A549 (cell line): Measurements from ENCODE around the gene NCBP2. TPM values are rescaled to one million over a fixed set of nuclear protein-coding genes. Genes with fewer than 3 reads are reported as not detected.

Experiments
- ATAC-seq, 2 experiments: fragments of 200-7000 bp in 1 of 2; fragments of >200 bp in 1 of 2; cut with Nextera tagmentation in 1 of 2; cut with Tn5 transposase in 1 of 2; 3 replicates each; pipeline versions ENCODE4 v1.8.0 to v1.9.1; 2018 to 2020; ENCODE audit warnings: mild to moderate bottlenecking in 1 of 2, moderate library complexity in 1 of 2
- CTCF ChIA-PET: fragments of 300-600 bp; sonication (Branson Sonifier 250); formaldehyde crosslinking; extraction: SDS; loops from one replicate; lab custom pipeline; 2021; ENCODE audit warnings: antibody characterized with exemption, inconsistent platforms; lab: Yijun Ruan, JAX
- POLR2A ChIA-PET: fragments of 350-600 bp; formaldehyde crosslinking; extraction: SDS; loops from one replicate; lab custom pipeline; 2021; ENCODE audit warnings: antibody characterized with exemption, inconsistent platforms; lab: Yijun Ruan, JAX
- DNase-seq, 2 experiments: peaks; one replicate each; pipeline versions ENCODE4 v3.0.0 to v3.0.0-alpha.2; 2011 to 2016; ENCODE audit warnings: low read depth in 1 of 2, low spot score in 1 of 2
- FAIRE-seq: peaks from 2 replicates; lab custom pipeline; 2011; peaks lifted over from hg19 to GRCh38; lab: Jason Lieb, UNC
- H3K27ac ChIP-seq, 2 experiments: fragments of >200 bp; sonication (Bioruptor Twin); formaldehyde crosslinking; 3 replicates each; pipeline ENCODE4 v1.5.1; 2016 to 2017
- H3K4me1 ChIP-seq: fragments of >200 bp; sonication (Bioruptor Twin); formaldehyde crosslinking; 3 replicates; pipeline ENCODE4 v1.6.1; 2016
- H3K4me2 ChIP-seq: fragments of >200 bp; sonication (Bioruptor Twin); formaldehyde crosslinking; 3 replicates; pipeline ENCODE4 v1.6.1; 2016
- H3K4me3 ChIP-seq: fragments of >200 bp; sonication (Bioruptor Twin); formaldehyde crosslinking; 3 replicates; pipeline ENCODE4 v1.5.1; 2016
- H3K9me3 ChIP-seq: fragments of >200 bp; sonication (Bioruptor Twin); formaldehyde crosslinking; 3 replicates; pipeline ENCODE4 v1.6.1; 2016
- CBX8 ChIP-seq: fragments of 200-600 bp; sonication (generic); IDR thresholded peaks from 2 replicates; pipeline ENCODE4 v1.6.1; 2016
- EHF ChIP-seq: fragments of 250-450 bp; sonication (Bioruptor Pico); IDR thresholded peaks from 2 replicates; pipeline ENCODE4 v1.5.0; 2020; ENCODE audit warnings: mild to moderate bottlenecking
- HOXB13 ChIP-seq: fragments of 250-450 bp; sonication (Bioruptor Pico); IDR thresholded peaks from 2 replicates; pipeline ENCODE4 v1.5.0; 2020; ENCODE audit warnings: low read depth, mild to moderate bottlenecking, moderate library complexity
- JUN ChIP-seq, 2 experiments: fragments of >200 bp; sonication (Bioruptor Twin); formaldehyde crosslinking; IDR thresholded peaks; 2 replicates in 1 of 2; 3 replicates in 1 of 2; pipeline ENCODE4 v1.6.1; 2016 to 2017
- MAZ ChIP-seq: fragments of 150-350 bp; IDR thresholded peaks from 2 replicates; pipeline ENCODE4 v1.6.1; 2014; ENCODE audit warnings: antibody characterized with exemption, low read depth, low read length, borderline replicate concordance
- NFE2L2 ChIP-seq: fragments of 150-350 bp; conservative IDR thresholded peaks from 2 replicates; pipeline ENCODE4 v1.6.1; 2014; ENCODE audit warnings: low read length
- NPAS2 ChIP-seq: fragments of 250-450 bp; sonication (Bioruptor Pico); IDR thresholded peaks from 2 replicates; pipeline ENCODE4 v1.8.0; 2022; ENCODE audit warnings: mild to moderate bottlenecking, moderate library complexity, borderline replicate concordance
- POLR2A ChIP-seq: IDR thresholded peaks from 2 replicates; pipeline ENCODE4 v1.6.1; 2012; ENCODE audit warnings: mild to moderate bottlenecking, low read length
- RARB ChIP-seq: fragments of 250-450 bp; sonication (Bioruptor Pico); IDR thresholded peaks from 2 replicates; pipeline ENCODE4 v1.8.0; 2021; ENCODE audit warnings: mild to moderate bottlenecking, moderate library complexity
- TP53 ChIP-seq: fragments of 250-450 bp; sonication (Bioruptor Pico); IDR thresholded peaks from 2 replicates; pipeline ENCODE4 v1.5.0; 2021; ENCODE audit warnings: mild to moderate bottlenecking, moderate library complexity
- ZNF302 ChIP-seq: fragments of 250-450 bp; sonication (Bioruptor Pico); IDR thresholded peaks from 2 replicates; pipeline ENCODE4 v1.9.0; 2021; ENCODE audit warnings: inconsistent platforms, mild to moderate bottlenecking, moderate library complexity
- ZSCAN20 ChIP-seq: fragments of 250-450 bp; sonication (Bioruptor Pico); IDR thresholded peaks from 2 replicates; pipeline ENCODE4 v1.8.0; 2022; ENCODE audit warnings: mild to moderate bottlenecking, moderate library complexity
- WGBS: methylation state at CpG from one replicate; pipeline ENCODE4 v1.1.6; 2017; ENCODE audit errors: missing lambda C conversion rate; 5-methylcytosine and 5-hydroxymethylcytosine counted together
- polyA plus RNA-seq, 4 experiments: library from polyadenylated mRNA; depleted of rRNA in 3 of 4; stranded (reverse); fragments of >200 nt; fragmentation: RNase III in 1 of 4; extraction: RNeasy Plus Mini Kit Qiagen cat#74134 plus additional on column Dnase treatment in 1 of 4; gene quantifications; 2 replicates in 3 of 4; 3 replicates in 1 of 4; pipeline ENCODE4 v1.2.3, GENCODE V29; 2011 to 2017
- TF ChIP-seq, protein P1 (sequence below): IDR thresholded peaks from 2 replicates; pipeline ENCODE4 v1.6.1; 2012; ENCODE audit warnings: low read depth, borderline replicate concordance
- TF ChIP-seq, protein P2 (sequence below): fragments of 200-600 bp; sonication (generic); IDR thresholded peaks from 2 replicates; pipeline ENCODE4 v1.6.1; 2016; ENCODE audit warnings: antibody characterized with exemption, mild to moderate bottlenecking, moderate library complexity
- TF ChIP-seq, protein P3 (sequence below): fragments of 250-450 bp; sonication (Bioruptor Pico); IDR thresholded peaks from 2 replicates; pipeline ENCODE4 v1.5.0; 2021; ENCODE audit warnings: mild to moderate bottlenecking, moderate library complexity, borderline replicate concordance
- TF ChIP-seq, protein P4 (sequence below): IDR thresholded peaks from 2 replicates; pipeline ENCODE4 v1.6.1; 2012
- TF ChIP-seq, protein P5 (sequence below): fragments of 150-350 bp; IDR thresholded peaks from 2 replicates; pipeline ENCODE4 v1.6.1; 2014; ENCODE audit warnings: low read depth, mild to moderate bottlenecking, low read length

The NCBP2 gene
- polyA plus RNA-seq, 2 of the 4 experiments (the other 2 are of a cell fraction) = 63.6 to 68.0 TPM

DNA sequence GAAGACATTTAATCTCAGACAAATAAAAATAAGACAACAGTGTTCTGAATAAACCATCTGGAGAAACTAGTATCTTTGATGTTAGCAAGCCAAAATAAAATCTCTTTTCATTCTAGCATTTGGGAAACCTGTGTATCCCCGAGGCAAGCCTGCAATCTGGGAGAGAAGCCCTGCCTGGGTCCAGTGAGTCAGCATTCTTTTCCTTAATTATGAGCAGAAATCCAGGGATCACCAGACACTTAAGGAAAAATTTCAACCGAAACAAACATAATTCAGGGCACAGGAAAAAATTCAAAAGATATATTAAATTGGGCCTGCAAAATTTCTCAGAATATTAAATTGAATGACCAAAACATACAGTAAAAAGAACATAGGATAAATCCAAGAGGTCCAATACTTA is 4.2 kb downstream of the NCBP2 start:
- DNase-seq (no peak), ATAC-seq (no peak), FAIRE-seq (no peak)
- WGBS = 82% methylated on average over 2 of the region's 2 CpGs
- no peak overlapping the region for H3K4me2 ChIP-seq
- CTCF ChIA-PET = interaction anchor here (0.6 kb wide), 1 partner anchor 164 kb away, joined by 4 read pairs; no protein-coding TSS in a partner anchor
- POLR2A ChIA-PET = interaction anchor here (1.2 kb wide), 1 partner anchor 70 kb away, joined by 5 read pairs; the partner anchor contains the start of gene SENP5
- no peak overlapping the region for H3K4me3 ChIP-seq
- no peak for TF ChIP-seq NPAS2 (CRISPR knock-in tag)
- no peak for TF ChIP-seq NFE2L2
- H3K9me3 ChIP-seq = no peaks in the 10 kb centered on the region
- H3K27ac ChIP-seq = 0 out of 6 replicates have a peak overlapping the region, but pooled peaks of 1 of the 2 experiments have one; percentile 4
- peaks cover 6% of the 10 kb centered on the region; the same call in 2 of the 3 replicates for H3K4me1 ChIP-seq

DNA sequence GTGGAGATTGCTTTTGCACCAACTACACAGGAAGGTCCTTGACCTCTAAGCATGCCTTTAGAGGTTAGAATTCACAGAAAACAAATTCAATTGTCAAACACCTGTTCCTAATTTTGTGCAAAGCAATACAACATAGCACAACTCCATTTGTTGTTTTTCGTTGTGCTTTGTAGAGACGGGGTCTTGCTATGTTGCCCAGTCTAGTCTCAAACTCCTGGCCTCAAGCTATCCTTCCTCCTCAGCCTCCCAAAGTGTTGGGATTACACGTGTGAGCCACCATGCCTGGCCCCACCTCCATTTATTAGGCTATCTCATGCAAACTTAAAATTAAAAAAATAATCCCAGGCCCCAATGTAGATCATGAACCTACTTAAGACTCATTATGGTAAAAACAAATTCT is 6.0 kb downstream of the NCBP2 start:
- FAIRE-seq = no peak
- Histone ChIP-seq H3K4me3 (no peak overlapping the region), H3K9me3 (no peaks in the 10 kb centered on the region), H3K4me1 (peaks cover 6% of the 10 kb centered on the region; the same call in 2 of the 3 replicates), H3K27ac (no peak overlapping the region), H3K4me2 (no peak overlapping the region)
- 93% methylated on average over 3 of the region's 3 CpGs for WGBS
- ChIA-PET POLR2A (no interaction called here), CTCF (interaction anchor here (1.0 kb wide), 1 partner anchor 60 kb away, joined by 3 read pairs; no protein-coding TSS in a partner anchor)
- ATAC-seq = no peak
- TF ChIP-seq ZSCAN20 (CRISPR knock-in tag) = no peak
- no peak for TF ChIP-seq TP53 (CRISPR knock-in tag)
- no peak for TF ChIP-seq ZNF302 (CRISPR knock-in tag)
- TF ChIP-seq POLR2A = no peak
- no peak for TF ChIP-seq JUN (IDR thresholded peaks at IDR 0.05)
- no peak for TF ChIP-seq CBX8
- no peak for TF ChIP-seq NFE2L2
- no peak for TF ChIP-seq RARB (CRISPR knock-in tag)
- TF ChIP-seq HOXB13 (CRISPR knock-in tag) = no peak
- TF ChIP-seq, protein P1, sequence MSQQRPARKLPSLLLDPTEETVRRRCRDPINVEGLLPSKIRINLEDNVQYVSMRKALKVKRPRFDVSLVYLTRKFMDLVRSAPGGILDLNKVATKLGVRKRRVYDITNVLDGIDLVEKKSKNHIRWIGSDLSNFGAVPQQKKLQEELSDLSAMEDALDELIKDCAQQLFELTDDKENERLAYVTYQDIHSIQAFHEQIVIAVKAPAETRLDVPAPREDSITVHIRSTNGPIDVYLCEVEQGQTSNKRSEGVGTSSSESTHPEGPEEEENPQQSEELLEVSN = no peak
- TF ChIP-seq EHF (CRISPR knock-in tag) = no peak
- TF ChIP-seq, protein P2, sequence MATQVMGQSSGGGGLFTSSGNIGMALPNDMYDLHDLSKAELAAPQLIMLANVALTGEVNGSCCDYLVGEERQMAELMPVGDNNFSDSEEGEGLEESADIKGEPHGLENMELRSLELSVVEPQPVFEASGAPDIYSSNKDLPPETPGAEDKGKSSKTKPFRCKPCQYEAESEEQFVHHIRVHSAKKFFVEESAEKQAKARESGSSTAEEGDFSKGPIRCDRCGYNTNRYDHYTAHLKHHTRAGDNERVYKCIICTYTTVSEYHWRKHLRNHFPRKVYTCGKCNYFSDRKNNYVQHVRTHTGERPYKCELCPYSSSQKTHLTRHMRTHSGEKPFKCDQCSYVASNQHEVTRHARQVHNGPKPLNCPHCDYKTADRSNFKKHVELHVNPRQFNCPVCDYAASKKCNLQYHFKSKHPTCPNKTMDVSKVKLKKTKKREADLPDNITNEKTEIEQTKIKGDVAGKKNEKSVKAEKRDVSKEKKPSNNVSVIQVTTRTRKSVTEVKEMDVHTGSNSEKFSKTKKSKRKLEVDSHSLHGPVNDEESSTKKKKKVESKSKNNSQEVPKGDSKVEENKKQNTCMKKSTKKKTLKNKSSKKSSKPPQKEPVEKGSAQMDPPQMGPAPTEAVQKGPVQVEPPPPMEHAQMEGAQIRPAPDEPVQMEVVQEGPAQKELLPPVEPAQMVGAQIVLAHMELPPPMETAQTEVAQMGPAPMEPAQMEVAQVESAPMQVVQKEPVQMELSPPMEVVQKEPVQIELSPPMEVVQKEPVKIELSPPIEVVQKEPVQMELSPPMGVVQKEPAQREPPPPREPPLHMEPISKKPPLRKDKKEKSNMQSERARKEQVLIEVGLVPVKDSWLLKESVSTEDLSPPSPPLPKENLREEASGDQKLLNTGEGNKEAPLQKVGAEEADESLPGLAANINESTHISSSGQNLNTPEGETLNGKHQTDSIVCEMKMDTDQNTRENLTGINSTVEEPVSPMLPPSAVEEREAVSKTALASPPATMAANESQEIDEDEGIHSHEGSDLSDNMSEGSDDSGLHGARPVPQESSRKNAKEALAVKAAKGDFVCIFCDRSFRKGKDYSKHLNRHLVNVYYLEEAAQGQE = no peak
- TF ChIP-seq, protein P3, sequence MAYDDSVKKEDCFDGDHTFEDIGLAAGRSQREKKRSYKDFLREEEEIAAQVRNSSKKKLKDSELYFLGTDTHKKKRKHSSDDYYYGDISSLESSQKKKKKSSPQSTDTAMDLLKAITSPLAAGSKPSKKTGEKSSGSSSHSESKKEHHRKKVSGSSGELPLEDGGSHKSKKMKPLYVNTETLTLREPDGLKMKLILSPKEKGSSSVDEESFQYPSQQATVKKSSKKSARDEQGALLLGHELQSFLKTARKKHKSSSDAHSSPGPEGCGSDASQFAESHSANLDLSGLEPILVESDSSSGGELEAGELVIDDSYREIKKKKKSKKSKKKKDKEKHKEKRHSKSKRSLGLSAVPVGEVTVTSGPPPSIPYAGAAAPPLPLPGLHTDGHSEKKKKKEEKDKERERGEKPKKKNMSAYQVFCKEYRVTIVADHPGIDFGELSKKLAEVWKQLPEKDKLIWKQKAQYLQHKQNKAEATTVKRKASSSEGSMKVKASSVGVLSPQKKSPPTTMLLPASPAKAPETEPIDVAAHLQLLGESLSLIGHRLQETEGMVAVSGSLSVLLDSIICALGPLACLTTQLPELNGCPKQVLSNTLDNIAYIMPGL (CRISPR knock-in tag) = no peak
- TF ChIP-seq, protein P4, sequence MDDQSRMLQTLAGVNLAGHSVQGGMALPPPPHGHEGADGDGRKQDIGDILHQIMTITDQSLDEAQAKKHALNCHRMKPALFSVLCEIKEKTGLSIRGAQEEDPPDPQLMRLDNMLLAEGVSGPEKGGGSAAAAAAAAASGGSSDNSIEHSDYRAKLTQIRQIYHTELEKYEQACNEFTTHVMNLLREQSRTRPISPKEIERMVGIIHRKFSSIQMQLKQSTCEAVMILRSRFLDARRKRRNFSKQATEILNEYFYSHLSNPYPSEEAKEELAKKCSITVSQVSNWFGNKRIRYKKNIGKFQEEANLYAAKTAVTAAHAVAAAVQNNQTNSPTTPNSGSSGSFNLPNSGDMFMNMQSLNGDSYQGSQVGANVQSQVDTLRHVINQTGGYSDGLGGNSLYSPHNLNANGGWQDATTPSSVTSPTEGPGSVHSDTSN = no peak
- TF ChIP-seq, protein P5, sequence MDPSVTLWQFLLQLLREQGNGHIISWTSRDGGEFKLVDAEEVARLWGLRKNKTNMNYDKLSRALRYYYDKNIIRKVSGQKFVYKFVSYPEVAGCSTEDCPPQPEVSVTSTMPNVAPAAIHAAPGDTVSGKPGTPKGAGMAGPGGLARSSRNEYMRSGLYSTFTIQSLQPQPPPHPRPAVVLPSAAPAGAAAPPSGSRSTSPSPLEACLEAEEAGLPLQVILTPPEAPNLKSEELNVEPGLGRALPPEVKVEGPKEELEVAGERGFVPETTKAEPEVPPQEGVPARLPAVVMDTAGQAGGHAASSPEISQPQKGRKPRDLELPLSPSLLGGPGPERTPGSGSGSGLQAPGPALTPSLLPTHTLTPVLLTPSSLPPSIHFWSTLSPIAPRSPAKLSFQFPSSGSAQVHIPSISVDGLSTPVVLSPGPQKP = no peak
- no peak for TF ChIP-seq MAZ
- no peak for DNase-seq
